ENCODE results near the gene PGM2. TPM values are rescaled to one million over a fixed set of nuclear protein-coding genes. Genes with fewer than 3 reads are reported as not detected.

The PGM2 gene
- polyA plus RNA-seq, 1 of the 3 experiments (the other 2 are of a cell fraction) = 12.7 TPM

GRCh38 chr4:37891260-37892159, 65.0 kb downstream of the PGM2 start:
- Histone ChIP-seq H3K9me3 (no peaks in the 10 kb centered on the region), H3K36me3 (replicated peaks in 1 of 2; ENCODE audit: control insufficient read depth in 1 of 2, insufficient read depth in 2 of 2, low read length in 1 of 2) (no peaks in the 10 kb centered on the region), H3K9ac (no peak overlapping the region), H3F3A (replicated peaks; ENCODE audit: insufficient read depth) (no peaks in the 10 kb centered on the region), H3K79me2 (ENCODE audit: insufficient read depth) (no peaks in the 10 kb centered on the region), H3K4me1 (ENCODE audit: control insufficient read depth in 1 of 2, insufficient read depth in 2 of 2, low read depth in 1 of 2, low read length in 1 of 2) (peaks cover 0 to 13% of the 10 kb centered on the region in 2 experiments; a peak in 1 of 4 replicates), H3K4me3 (ENCODE audit: low read depth in 2 of 2, low read length in 1 of 2) (peak overlapping the region; percentile 56 to 61), H3K27me3 (ENCODE audit: insufficient read depth) (peaks cover 51% of the 10 kb centered on the region), H3K4me2 (peak overlapping the region; percentile 96), H3K27ac (ENCODE audit: low read depth in 2 of 2, low read length in 1 of 2) (no peak overlapping the region), H2AFZ (ENCODE audit: low read depth) (peak overlapping the region; percentile 51; the same call in 1 of the 2 replicates), H3K9me2 (no peaks in the 10 kb centered on the region), H4K20me1 (ENCODE audit: insufficient read depth) (no peaks in the 10 kb centered on the region)
- ChIA-PET CTCF (interaction anchor here (0.7 to 1.4 kb wide), 8 partner anchors 10 to 288 kb away, joined by 3 to 4 read pairs (median 3); no protein-coding TSS in a partner anchor), POLR2A (no interaction called here)
- WGBS (ENCODE audit: low lambda C conversion rate) = 6% methylated on average over 5 of the region's 49 CpGs
- TF ChIP-seq, protein P1, sequence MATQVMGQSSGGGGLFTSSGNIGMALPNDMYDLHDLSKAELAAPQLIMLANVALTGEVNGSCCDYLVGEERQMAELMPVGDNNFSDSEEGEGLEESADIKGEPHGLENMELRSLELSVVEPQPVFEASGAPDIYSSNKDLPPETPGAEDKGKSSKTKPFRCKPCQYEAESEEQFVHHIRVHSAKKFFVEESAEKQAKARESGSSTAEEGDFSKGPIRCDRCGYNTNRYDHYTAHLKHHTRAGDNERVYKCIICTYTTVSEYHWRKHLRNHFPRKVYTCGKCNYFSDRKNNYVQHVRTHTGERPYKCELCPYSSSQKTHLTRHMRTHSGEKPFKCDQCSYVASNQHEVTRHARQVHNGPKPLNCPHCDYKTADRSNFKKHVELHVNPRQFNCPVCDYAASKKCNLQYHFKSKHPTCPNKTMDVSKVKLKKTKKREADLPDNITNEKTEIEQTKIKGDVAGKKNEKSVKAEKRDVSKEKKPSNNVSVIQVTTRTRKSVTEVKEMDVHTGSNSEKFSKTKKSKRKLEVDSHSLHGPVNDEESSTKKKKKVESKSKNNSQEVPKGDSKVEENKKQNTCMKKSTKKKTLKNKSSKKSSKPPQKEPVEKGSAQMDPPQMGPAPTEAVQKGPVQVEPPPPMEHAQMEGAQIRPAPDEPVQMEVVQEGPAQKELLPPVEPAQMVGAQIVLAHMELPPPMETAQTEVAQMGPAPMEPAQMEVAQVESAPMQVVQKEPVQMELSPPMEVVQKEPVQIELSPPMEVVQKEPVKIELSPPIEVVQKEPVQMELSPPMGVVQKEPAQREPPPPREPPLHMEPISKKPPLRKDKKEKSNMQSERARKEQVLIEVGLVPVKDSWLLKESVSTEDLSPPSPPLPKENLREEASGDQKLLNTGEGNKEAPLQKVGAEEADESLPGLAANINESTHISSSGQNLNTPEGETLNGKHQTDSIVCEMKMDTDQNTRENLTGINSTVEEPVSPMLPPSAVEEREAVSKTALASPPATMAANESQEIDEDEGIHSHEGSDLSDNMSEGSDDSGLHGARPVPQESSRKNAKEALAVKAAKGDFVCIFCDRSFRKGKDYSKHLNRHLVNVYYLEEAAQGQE (IDR thresholded peaks at IDR 0.05; ENCODE audit: low read depth, low read length) = no peak
- TF ChIP-seq EZH2phosphoT487 (IDR thresholded peaks at IDR 0.05; ENCODE audit: borderline replicate concordance, low read depth) (no peak), JUND (IDR thresholded peaks at IDR 0.05) (no peak)
- DNase-seq = peak; percentile 69

GRCh38 chr4:37892641-37893040, 66.2 kb downstream of the PGM2 start:
- 73% methylated on average over 4 of the region's 5 CpGs for WGBS (ENCODE audit: low lambda C conversion rate)
- POLR2A ChIA-PET = no interaction called here
- Histone ChIP-seq H4K20me1 (ENCODE audit: insufficient read depth) (no peaks in the 10 kb centered on the region), H2AFZ (ENCODE audit: low read depth) (no peak overlapping the region), H3K36me3 (replicated peaks in 1 of 2; ENCODE audit: control insufficient read depth in 1 of 2, insufficient read depth in 2 of 2, low read length in 1 of 2) (no peaks in the 10 kb centered on the region), H3K9ac (no peak overlapping the region), H3K4me1 (ENCODE audit: control insufficient read depth in 1 of 2, insufficient read depth in 2 of 2, low read depth in 1 of 2, low read length in 1 of 2) (peaks cover 0 to 13% of the 10 kb centered on the region in 2 experiments; a peak in 1 of 4 replicates), H3K4me3 (ENCODE audit: low read depth in 2 of 2, low read length in 1 of 2) (no peak overlapping the region), H3K79me2 (ENCODE audit: insufficient read depth) (no peaks in the 10 kb centered on the region), H3K27ac (ENCODE audit: low read depth in 2 of 2, low read length in 1 of 2) (no peak overlapping the region), H3K4me2 (no peak overlapping the region), H3K9me2 (no peaks in the 10 kb centered on the region), H3K9me3 (no peaks in the 10 kb centered on the region), H3F3A (replicated peaks; ENCODE audit: insufficient read depth) (no peaks in the 10 kb centered on the region), H3K27me3 (ENCODE audit: insufficient read depth) (peaks cover 47% of the 10 kb centered on the region)
- CTCF ChIA-PET = interaction anchor here (1.5 to 1.8 kb wide), 2 partner anchors 86 to 142 kb away, joined by 3 to 4 read pairs; no protein-coding TSS in a partner anchor
- no peak for DNase-seq
- TF ChIP-seq TCF12 (IDR thresholded peaks at IDR 0.05) (no peak), JUND (IDR thresholded peaks at IDR 0.05) (no peak), GATA2 (CRISPR knock-in tag; IDR thresholded peaks at IDR 0.05) (no peak), EP300 (IDR thresholded peaks at IDR 0.05; ENCODE audit: borderline replicate concordance in 1 of 2, low read depth in 1 of 2, low read length in 1 of 2) (no peak), MEF2A (IDR thresholded peaks at IDR 0.05; ENCODE audit: borderline replicate concordance, low read depth) (no peak), POLR2AphosphoS5 (IDR thresholded peaks at IDR 0.05; ENCODE audit: low read depth, low read length) (no peak), CTCF (IDR thresholded peaks at IDR 0.05) (no peak), YY1 (IDR thresholded peaks at IDR 0.05; ENCODE audit: low read depth) (no peak), NRF1 (IDR thresholded peaks at IDR 0.05; ENCODE audit: low read depth, low read length) (no peak), MAX (IDR thresholded peaks at IDR 0.05; ENCODE audit: low read depth) (no peak), RFX5 (IDR thresholded peaks at IDR 0.05; ENCODE audit: low read length) (no peak), SMC3 (IDR thresholded peaks at IDR 0.05; ENCODE audit: low read depth, low read length) (no peak)
- TF ChIP-seq, protein P2, sequence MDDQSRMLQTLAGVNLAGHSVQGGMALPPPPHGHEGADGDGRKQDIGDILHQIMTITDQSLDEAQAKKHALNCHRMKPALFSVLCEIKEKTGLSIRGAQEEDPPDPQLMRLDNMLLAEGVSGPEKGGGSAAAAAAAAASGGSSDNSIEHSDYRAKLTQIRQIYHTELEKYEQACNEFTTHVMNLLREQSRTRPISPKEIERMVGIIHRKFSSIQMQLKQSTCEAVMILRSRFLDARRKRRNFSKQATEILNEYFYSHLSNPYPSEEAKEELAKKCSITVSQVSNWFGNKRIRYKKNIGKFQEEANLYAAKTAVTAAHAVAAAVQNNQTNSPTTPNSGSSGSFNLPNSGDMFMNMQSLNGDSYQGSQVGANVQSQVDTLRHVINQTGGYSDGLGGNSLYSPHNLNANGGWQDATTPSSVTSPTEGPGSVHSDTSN (IDR thresholded peaks at IDR 0.05) = no peak
- TF ChIP-seq, protein P3, sequence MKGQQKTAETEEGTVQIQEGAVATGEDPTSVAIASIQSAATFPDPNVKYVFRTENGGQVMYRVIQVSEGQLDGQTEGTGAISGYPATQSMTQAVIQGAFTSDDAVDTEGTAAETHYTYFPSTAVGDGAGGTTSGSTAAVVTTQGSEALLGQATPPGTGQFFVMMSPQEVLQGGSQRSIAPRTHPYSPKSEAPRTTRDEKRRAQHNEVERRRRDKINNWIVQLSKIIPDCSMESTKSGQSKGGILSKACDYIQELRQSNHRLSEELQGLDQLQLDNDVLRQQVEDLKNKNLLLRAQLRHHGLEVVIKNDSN (IDR thresholded peaks at IDR 0.05; ENCODE audit: borderline replicate concordance, low read depth) = no peak

Data from SK-N-SH (cell line).